NCI-H1092 (cell line): ENCODE measurements around the gene ABCA10.

Experiments
- DNase-seq: peaks from one replicate; lab custom pipeline; 2025; lab: John Stamatoyannopoulos, UW

The ABCA10 gene

GRCh38 chr17:69103557-69104233 lies 124.9 kb downstream of the ABCA10 start:
- no peak for DNase-seq

- DNase-seq: no peak
These were observed 130.0 kb downstream of the ABCA10 start for GRCh38 chr17:69098625-69099024.
